GM10266 (cell line): ENCODE measurements around the gene STX7.

Source experiments
- DNase-seq: peaks from one replicate; pipeline ENCODE4 v3.0.0; 2012; ENCODE audit errors: extremely low spot score
- CTCF ChIP-seq: IDR thresholded peaks from 2 replicates; pipeline ENCODE4 v1.5.1; 2012; ENCODE audit warnings: mild to moderate bottlenecking, low read depth; ENCODE audit not compliant: control insufficient read depth, insufficient read depth; ENCODE audit errors: missing control alignments

The STX7 gene

GRCh38 chr6:132505158-132505557 is 7.8 kb downstream of the STX7 start:
- TF ChIP-seq CTCF, result no peak
- DNase-seq, result no peak

GRCh38 chr6:132504757-132505156 is 8.2 kb downstream of the STX7 start:
- DNase-seq, result no peak
- no peak for TF ChIP-seq CTCF

GRCh38 chr6:132499757-132500156 is 13.2 kb downstream of the STX7 start:
- no peak for TF ChIP-seq CTCF
- DNase-seq, result no peak

GRCh38 chr6:132498638-132499037 is 14.3 kb downstream of the STX7 start:
- TF ChIP-seq CTCF, result no peak
- DNase-seq, result no peak

- no peak for TF ChIP-seq CTCF
- no peak for DNase-seq
These were observed 16.3 kb downstream of the STX7 start for GRCh38 chr6:132496519-132497180.

GRCh38 chr6:132495604-132496079 is 17.3 kb downstream of the STX7 start:
- peak; percentile 23 for DNase-seq
- no peak for TF ChIP-seq CTCF

GRCh38 chr6:132494954-132495353 is 18.0 kb downstream of the STX7 start:
- TF ChIP-seq CTCF, result no peak
- DNase-seq, result no peak
